ENCODE data around the gene MARK4.

MARK4 gene

DNA sequence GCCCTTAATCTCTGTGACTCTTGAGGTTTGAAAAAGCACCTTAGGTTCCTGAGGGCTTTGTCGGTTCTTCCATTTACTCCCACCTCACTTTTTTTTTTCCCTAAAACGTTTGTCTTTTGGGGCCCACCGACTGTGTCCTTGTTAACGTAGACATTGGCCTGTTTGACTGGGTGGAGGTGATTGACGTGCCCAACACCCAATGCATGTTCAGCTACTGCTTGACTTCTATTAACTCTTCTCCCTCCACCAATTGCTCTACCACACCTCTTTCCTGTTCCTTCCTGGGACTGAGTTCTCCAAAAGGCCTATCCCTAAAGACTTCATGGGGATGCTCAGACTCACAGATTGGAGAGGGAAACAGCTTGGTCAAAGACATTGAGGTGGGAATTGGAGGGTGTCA, 54.4 kb downstream of the MARK4 start:
- Histone ChIP-seq H3K4me3 (replicated peaks; ENCODE audit: insufficient read depth, low read length) (no peak overlapping the region), H3K27me3 (ENCODE audit: insufficient read depth, poor library complexity, severe bottlenecking) (no peaks in the 10 kb centered on the region), H3K27ac (replicated peaks) (no peak overlapping the region)
- no peak for DNase-seq (ENCODE audit: low read depth in 1 of 2, low spot score in 1 of 2)
- TF ChIP-seq, protein P1, sequence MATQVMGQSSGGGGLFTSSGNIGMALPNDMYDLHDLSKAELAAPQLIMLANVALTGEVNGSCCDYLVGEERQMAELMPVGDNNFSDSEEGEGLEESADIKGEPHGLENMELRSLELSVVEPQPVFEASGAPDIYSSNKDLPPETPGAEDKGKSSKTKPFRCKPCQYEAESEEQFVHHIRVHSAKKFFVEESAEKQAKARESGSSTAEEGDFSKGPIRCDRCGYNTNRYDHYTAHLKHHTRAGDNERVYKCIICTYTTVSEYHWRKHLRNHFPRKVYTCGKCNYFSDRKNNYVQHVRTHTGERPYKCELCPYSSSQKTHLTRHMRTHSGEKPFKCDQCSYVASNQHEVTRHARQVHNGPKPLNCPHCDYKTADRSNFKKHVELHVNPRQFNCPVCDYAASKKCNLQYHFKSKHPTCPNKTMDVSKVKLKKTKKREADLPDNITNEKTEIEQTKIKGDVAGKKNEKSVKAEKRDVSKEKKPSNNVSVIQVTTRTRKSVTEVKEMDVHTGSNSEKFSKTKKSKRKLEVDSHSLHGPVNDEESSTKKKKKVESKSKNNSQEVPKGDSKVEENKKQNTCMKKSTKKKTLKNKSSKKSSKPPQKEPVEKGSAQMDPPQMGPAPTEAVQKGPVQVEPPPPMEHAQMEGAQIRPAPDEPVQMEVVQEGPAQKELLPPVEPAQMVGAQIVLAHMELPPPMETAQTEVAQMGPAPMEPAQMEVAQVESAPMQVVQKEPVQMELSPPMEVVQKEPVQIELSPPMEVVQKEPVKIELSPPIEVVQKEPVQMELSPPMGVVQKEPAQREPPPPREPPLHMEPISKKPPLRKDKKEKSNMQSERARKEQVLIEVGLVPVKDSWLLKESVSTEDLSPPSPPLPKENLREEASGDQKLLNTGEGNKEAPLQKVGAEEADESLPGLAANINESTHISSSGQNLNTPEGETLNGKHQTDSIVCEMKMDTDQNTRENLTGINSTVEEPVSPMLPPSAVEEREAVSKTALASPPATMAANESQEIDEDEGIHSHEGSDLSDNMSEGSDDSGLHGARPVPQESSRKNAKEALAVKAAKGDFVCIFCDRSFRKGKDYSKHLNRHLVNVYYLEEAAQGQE (IDR thresholded peaks at IDR 0.05; ENCODE audit: insufficient replicate concordance, low read depth) = no peak
- no peak for TF ChIP-seq GABPA (IDR thresholded peaks at IDR 0.05; ENCODE audit: low read depth)
- no peak for TF ChIP-seq SPI1 (IDR thresholded peaks at IDR 0.05; ENCODE audit: borderline replicate concordance, low read depth)
- TF ChIP-seq POLR2AphosphoS5 (IDR thresholded peaks at IDR 0.05; ENCODE audit: low read depth) = no peak
- TF ChIP-seq, protein P2, sequence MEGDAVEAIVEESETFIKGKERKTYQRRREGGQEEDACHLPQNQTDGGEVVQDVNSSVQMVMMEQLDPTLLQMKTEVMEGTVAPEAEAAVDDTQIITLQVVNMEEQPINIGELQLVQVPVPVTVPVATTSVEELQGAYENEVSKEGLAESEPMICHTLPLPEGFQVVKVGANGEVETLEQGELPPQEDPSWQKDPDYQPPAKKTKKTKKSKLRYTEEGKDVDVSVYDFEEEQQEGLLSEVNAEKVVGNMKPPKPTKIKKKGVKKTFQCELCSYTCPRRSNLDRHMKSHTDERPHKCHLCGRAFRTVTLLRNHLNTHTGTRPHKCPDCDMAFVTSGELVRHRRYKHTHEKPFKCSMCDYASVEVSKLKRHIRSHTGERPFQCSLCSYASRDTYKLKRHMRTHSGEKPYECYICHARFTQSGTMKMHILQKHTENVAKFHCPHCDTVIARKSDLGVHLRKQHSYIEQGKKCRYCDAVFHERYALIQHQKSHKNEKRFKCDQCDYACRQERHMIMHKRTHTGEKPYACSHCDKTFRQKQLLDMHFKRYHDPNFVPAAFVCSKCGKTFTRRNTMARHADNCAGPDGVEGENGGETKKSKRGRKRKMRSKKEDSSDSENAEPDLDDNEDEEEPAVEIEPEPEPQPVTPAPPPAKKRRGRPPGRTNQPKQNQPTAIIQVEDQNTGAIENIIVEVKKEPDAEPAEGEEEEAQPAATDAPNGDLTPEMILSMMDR (IDR thresholded peaks at IDR 0.05; ENCODE audit: insufficient read depth, low read length) = no peak

DNA sequence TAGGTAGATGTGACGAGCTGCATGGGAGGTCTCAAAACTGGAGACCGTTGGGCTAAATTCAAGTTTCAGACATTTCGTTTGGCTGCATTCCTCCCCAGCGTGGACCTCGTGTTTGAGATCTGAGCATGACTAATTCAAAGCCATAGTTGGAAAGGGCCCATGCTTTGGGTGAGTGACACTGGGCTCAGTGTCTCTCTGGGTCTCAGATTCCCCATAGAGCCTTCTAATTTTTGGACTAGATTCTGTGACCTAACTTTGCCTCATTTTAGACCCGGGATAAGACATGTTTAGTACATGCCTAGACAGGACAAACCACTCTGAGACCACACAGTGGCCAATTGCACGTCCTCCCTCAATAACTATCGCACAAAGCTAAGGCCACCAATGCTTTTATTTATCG, 55.0 kb downstream of the MARK4 start:
- no peaks in the 10 kb centered on the region for H3K27me3 ChIP-seq (ENCODE audit: insufficient read depth, poor library complexity, severe bottlenecking)
- H3K27ac ChIP-seq (replicated peaks) = no peak overlapping the region
- no peak for DNase-seq (ENCODE audit: low read depth in 1 of 2, low spot score in 1 of 2)
- TF ChIP-seq GABPA (IDR thresholded peaks at IDR 0.05; ENCODE audit: low read depth) (no peak), POLR2AphosphoS5 (IDR thresholded peaks at IDR 0.05; ENCODE audit: low read depth) (no peak), SPI1 (IDR thresholded peaks at IDR 0.05; ENCODE audit: borderline replicate concordance, low read depth) (no peak)
- TF ChIP-seq, protein P2 (IDR thresholded peaks at IDR 0.05; ENCODE audit: insufficient read depth, low read length) = no peak
- TF ChIP-seq, protein P1 (IDR thresholded peaks at IDR 0.05; ENCODE audit: insufficient replicate concordance, low read depth) = no peak
- no peak overlapping the region for H3K4me3 ChIP-seq (replicated peaks; ENCODE audit: insufficient read depth, low read length)

DNA sequence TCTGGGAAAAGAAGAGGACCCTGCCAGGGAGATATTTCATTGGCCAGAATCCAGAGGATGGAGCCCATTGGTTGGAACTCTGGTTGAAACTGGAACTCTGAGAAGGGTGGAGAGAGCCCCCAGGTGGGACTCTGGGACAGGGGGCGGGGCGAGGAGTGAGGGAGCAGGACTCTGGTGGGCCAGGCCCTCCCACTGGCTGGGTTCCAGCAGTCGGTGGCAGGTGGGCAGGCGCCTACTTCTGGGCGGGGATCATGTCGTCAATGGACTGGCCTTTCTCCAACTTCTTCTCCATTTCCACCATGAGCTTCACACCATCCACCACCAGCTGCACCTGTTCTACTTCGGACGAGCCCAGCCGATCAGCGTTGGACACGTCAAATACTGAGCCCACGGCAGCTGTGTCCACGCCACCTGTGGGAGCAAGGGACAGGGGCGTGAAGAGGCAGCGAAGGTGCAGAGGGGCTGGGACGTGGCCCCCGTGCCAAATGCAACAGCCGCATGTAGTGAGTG, 55.5 kb downstream of the MARK4 start:
- no peaks in the 10 kb centered on the region for H3K27me3 ChIP-seq (ENCODE audit: insufficient read depth, poor library complexity, severe bottlenecking)
- no peak for DNase-seq (ENCODE audit: low read depth in 1 of 2, low spot score in 1 of 2)
- no peak overlapping the region for H3K4me3 ChIP-seq (replicated peaks; ENCODE audit: insufficient read depth, low read length)
- TF ChIP-seq, protein P2 (IDR thresholded peaks at IDR 0.05; ENCODE audit: insufficient read depth, low read length) = no peak
- TF ChIP-seq, protein P1 (IDR thresholded peaks at IDR 0.05; ENCODE audit: insufficient replicate concordance, low read depth) = no peak
- TF ChIP-seq SPI1 (IDR thresholded peaks at IDR 0.05; ENCODE audit: borderline replicate concordance, low read depth) (no peak), GABPA (IDR thresholded peaks at IDR 0.05; ENCODE audit: low read depth) (no peak), POLR2AphosphoS5 (IDR thresholded peaks at IDR 0.05; ENCODE audit: low read depth) (no peak)
- no peak overlapping the region for H3K27ac ChIP-seq (replicated peaks)

Measured in HL-60 (cell line).